HepG2 (cell line): ENCODE data around the gene TBC1D22A. TPM values are rescaled to one million over a fixed set of nuclear protein-coding genes. Genes with fewer than 3 reads are reported as not detected.

Source experiments
- AFF4 ChIP-seq: sonication (generic); formaldehyde crosslinking; IDR thresholded peaks from 2 replicates; pipeline ENCODE4 v1.4.0; 2020; ENCODE audit warnings: missing genetic modification reagents
- DMTF1 ChIP-seq: sonication (generic); formaldehyde crosslinking; IDR thresholded peaks from 2 replicates; pipeline ENCODE4 v1.4.0; 2020; ENCODE audit warnings: mild to moderate bottlenecking, missing genetic modification reagents
- E2F1 ChIP-seq: sonication (generic); formaldehyde crosslinking; IDR thresholded peaks from 2 replicates; pipeline ENCODE4 v1.5.0; 2020; ENCODE audit warnings: missing genetic modification reagents
- FOXP4 ChIP-seq: sonication (generic); formaldehyde crosslinking; IDR thresholded peaks from 2 replicates; pipeline ENCODE4 v1.4.0; 2020; ENCODE audit warnings: missing genetic modification reagents
- HNF4A ChIP-seq: sonication (generic); formaldehyde crosslinking; IDR thresholded peaks from 2 replicates; pipeline ENCODE4 v1.4.0; 2020; ENCODE audit warnings: missing genetic modification reagents
- MAFK ChIP-seq, 2 experiments: IDR thresholded peaks in 1 of 2; conservative IDR thresholded peaks in 1 of 2; 2 replicates each; pipeline ENCODE4 v1.6.1; 2011; ENCODE audit warnings: improper control_type of control experiment in 2 of 2, low read length in 2 of 2
- MIXL1 ChIP-seq: IDR thresholded peaks from 2 replicates; pipeline ENCODE4 v1.6.1; 2016
- NCOR1 ChIP-seq: fragments of 200-600 bp; sonication (generic); IDR thresholded peaks from 2 replicates; pipeline ENCODE4 v1.7.0; 2017; ENCODE audit warnings: antibody characterized with exemption, low read length, borderline replicate concordance
- NR2C2 ChIP-seq: sonication (generic); formaldehyde crosslinking; IDR thresholded peaks from 2 replicates; pipeline ENCODE4 v1.4.0; 2020; ENCODE audit warnings: missing genetic modification reagents, mild to moderate bottlenecking, moderate library complexity, borderline replicate concordance
- SMYD3 ChIP-seq: sonication (generic); formaldehyde crosslinking; IDR thresholded peaks from 2 replicates; pipeline ENCODE4 v1.8.1; 2023; ENCODE audit warnings: mild to moderate bottlenecking, missing genetic modification reagents
- ZBTB42 ChIP-seq: sonication (generic); formaldehyde crosslinking; IDR thresholded peaks from 2 replicates; pipeline ENCODE4 v1.5.0; 2020; ENCODE audit warnings: mild to moderate bottlenecking, missing genetic modification reagents
- ZFP91 ChIP-seq: sonication (generic); formaldehyde crosslinking; IDR thresholded peaks from 2 replicates; pipeline ENCODE4 v1.9.0; 2022; ENCODE audit warnings: missing genetic modification reagents, mild to moderate bottlenecking, borderline replicate concordance
- ZKSCAN5 ChIP-seq: sonication (generic); formaldehyde crosslinking; IDR thresholded peaks from 2 replicates; pipeline ENCODE4 v1.5.1; 2020; ENCODE audit warnings: mild to moderate bottlenecking, missing genetic modification reagents
- ZKSCAN8 ChIP-seq: IDR thresholded peaks from 2 replicates; pipeline ENCODE4 v1.6.1; 2016; ENCODE audit warnings: borderline replicate concordance, missing genetic modification reagents, missing compliant biosample characterization
- ZNF501 ChIP-seq: sonication (generic); formaldehyde crosslinking; IDR thresholded peaks from 2 replicates; pipeline ENCODE4 v1.5.1; 2020; ENCODE audit warnings: mild to moderate bottlenecking, moderate library complexity, missing genetic modification reagents
- ZNF543 ChIP-seq: sonication (generic); formaldehyde crosslinking; IDR thresholded peaks from 2 replicates; pipeline ENCODE4 v1.4.0; 2020; ENCODE audit warnings: mild to moderate bottlenecking, missing genetic modification reagents
- ZNF670 ChIP-seq: sonication (generic); formaldehyde crosslinking; IDR thresholded peaks from 2 replicates; pipeline ENCODE4 v1.8.0; 2022; ENCODE audit warnings: mild to moderate bottlenecking, missing genetic modification reagents, borderline replicate concordance
- ZNF766 ChIP-seq: sonication (generic); formaldehyde crosslinking; IDR thresholded peaks from 2 replicates; pipeline ENCODE4 v1.5.0; 2020; ENCODE audit warnings: missing genetic modification reagents, borderline replicate concordance
- polyA plus RNA-seq, 8 experiments: library from polyadenylated mRNA; depleted of rRNA in 3 of 8; stranded (reverse) in 7 of 8; unstranded in 1 of 8; fragments of >200 nt; fragmentation: Illumina TruSeq in 4 of 8; extraction: Trizol in 4 of 8; gene quantifications; 2 replicates each; pipeline versions ENCODE4 v1.2.1 to v1.2.3, GENCODE V29; 2011 to 2016; ENCODE audit warnings: low read depth in 4 of 8, missing spikeins in 1 of 8, mixed read lengths in 1 of 8; ENCODE audit not compliant: insufficient read depth in 1 of 8
- total RNA-seq, 5 experiments: library from RNA; depleted of rRNA; stranded (reverse); fragments of >200 nt; fragmentation: Illumina TruSeq; extraction: Trizol; gene quantifications; 2 replicates each; pipeline ENCODE4 v1.2.3, GENCODE V29; 2016; ENCODE audit warnings: low read depth in 1 of 5

Gene TBC1D22A
- total and polyA plus RNA-seq, 2 of the 13 experiments (the other 11 are each of a cell fraction or from before 2014, with no cell fraction given): 17.3 to 18.0 TPM

GRCh38 chr22:47086596-47087248 lies 324.3 kb downstream of the TBC1D22A start (continued):
- peak; percentile 35; the same call in 1 of the 2 replicates for TF ChIP-seq ZNF670
- no peak for TF ChIP-seq ZNF766 (CRISPR knock-in tag)
- no peak for TF ChIP-seq ZKSCAN8 (CRISPR knock-in tag)
- TF ChIP-seq DMTF1 (CRISPR knock-in tag): no peak
- TF ChIP-seq ZKSCAN5 (CRISPR knock-in tag): no peak
- no peak for TF ChIP-seq ZNF543
- TF ChIP-seq ZNF501 (CRISPR knock-in tag): 0 out of 2 replicates have a peak, but pooled peaks have one; percentile 29
- no peak for TF ChIP-seq AFF4 (CRISPR knock-in tag)
- peak; percentile 64 to 69 for TF ChIP-seq MAFK (conservative IDR thresholded peaks at IDR 0.05 in 1 of 2, IDR thresholded peaks at IDR 0.05 in 1 of 2; ENCODE audit: low read length in 2 of 2)
- peak; percentile 85 for TF ChIP-seq HNF4A
- TF ChIP-seq ZFP91 (CRISPR knock-in tag): no peak
- TF ChIP-seq E2F1 (CRISPR knock-in tag): no peak
- TF ChIP-seq NCOR1: peak; percentile 70; the same call in 1 of the 2 replicates
- no peak for TF ChIP-seq NR2C2
- TF ChIP-seq FOXP4 (CRISPR knock-in tag): peak; percentile 69
- TF ChIP-seq SMYD3 (CRISPR knock-in tag): no peak
- TF ChIP-seq MIXL1 (CRISPR knock-in tag): no peak; the same call in 1 of the 2 replicates
- TF ChIP-seq ZBTB42 (CRISPR knock-in tag): no peak
